A673 (cell line): Measurements from ENCODE around the gene KRTAP5-2.

Experiments used
- CTCF ChIP-seq: fragments of 300-800, 200-600 bp; sonication (generic); conservative IDR thresholded peaks from 2 replicates; pipeline ENCODE4 v1.5.1; 2017; ENCODE audit warnings: low read depth, mild to moderate bottlenecking, antibody characterized with exemption, low read length, moderate library complexity, mixed read lengths
- EZH2 ChIP-seq: fragments of 200-600 bp; sonication (generic); IDR thresholded peaks from 2 replicates; pipeline ENCODE4 v1.6.1; 2017; ENCODE audit warnings: borderline replicate concordance, low read depth, mild to moderate bottlenecking, mixed read lengths, antibody characterized with exemption, low read length; ENCODE audit not compliant: poor library complexity, severe bottlenecking

GRCh38 chr11:1597331-1597993, 632 bp downstream of the KRTAP5-2 start:
- TF ChIP-seq CTCF = no peak
- no peak for TF ChIP-seq EZH2
